Activated naive CD4-positive, alpha-beta T cell treated with anti-CD3 and anti-CD28 coated beads, Interleukin-2, amount 50 U/mL, for 16 hours (primary cell): ENCODE results near the gene RCAN1.
"Not testable (repeated sequence)": the region's sequence is repeated elsewhere in the genome, so short reads cannot be mapped to it uniquely, and the experiment has no call there.

Experiments
- DNase-seq: peaks from one replicate; pipeline ENCODE4 v3.0.0-alpha.2; 2020

The RCAN1 gene

DNA sequence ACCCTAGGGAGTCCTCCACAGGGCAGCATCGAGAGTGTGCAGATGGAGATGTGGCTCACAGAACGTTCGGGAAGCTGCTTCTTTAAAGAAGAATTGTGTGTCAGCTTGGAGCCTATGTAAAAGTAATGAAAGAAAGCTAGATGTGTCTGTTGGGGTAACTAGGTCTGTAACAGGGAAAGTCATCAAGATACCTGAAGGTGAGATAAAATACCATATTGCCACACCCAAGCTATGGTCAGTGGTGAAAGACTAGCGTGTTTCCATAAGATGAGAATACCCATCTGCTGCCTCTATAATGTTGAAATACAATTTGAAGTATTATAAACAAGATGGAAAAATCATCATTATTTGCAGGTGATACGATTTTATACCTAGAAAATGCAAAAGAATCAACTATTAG lies 17.5 kb downstream of the RCAN1 start:
- no peak for DNase-seq

DNA sequence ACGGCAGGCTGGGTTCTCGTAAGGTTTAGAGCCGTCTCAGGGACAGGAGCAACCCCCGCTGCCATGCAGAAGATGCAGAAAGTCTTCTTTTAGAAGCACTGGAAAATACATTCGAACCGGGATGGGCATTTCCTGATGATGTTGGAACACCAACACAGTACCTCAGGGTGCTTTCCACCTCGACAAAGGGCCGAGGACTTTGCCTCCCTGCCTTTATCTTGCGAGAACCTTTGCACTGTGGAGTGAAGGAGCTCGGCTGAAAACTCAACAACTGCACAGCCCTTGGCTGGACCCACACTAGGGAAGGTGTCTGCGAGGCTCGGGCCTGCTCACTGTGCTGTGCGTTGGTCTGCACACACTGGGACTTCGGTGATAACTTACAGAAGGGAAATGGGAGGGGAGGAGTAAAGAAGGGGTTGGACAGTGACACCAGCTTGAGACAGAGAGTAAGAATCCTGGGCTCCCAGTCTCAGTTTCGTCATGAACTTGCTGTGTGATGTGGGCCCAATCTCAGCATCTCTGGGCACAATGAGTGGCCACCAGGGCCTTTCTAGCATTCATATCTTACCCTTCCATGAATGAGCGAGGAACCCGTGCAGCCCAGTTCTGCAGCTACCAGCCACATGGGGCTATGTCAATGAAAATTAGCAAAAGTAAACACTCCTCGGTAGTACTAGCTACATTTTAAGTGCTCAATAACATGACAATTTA lies 18.2 kb downstream of the RCAN1 start:
- DNase-seq, result no peak

DNA sequence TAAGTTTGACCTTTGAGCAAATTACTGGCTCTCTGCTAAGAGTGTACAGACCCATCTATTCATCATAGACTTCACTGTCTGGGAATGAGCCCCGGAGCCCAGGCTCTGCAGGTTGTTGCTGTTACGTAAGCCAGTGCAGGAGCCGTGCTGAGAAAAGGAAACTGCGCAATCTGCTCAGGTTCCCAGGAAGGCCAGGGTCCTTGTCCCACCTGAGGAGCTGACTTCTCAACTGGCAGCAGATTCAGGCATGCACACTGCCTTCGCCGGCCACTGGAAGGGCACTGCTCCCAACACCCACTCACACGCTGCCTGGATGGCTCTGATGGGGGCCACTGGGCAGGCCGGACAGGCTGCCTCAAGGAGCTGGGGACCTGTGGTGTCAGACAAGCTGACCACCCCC lies 19.5 kb downstream of the RCAN1 start:
- no peak for DNase-seq

DNA sequence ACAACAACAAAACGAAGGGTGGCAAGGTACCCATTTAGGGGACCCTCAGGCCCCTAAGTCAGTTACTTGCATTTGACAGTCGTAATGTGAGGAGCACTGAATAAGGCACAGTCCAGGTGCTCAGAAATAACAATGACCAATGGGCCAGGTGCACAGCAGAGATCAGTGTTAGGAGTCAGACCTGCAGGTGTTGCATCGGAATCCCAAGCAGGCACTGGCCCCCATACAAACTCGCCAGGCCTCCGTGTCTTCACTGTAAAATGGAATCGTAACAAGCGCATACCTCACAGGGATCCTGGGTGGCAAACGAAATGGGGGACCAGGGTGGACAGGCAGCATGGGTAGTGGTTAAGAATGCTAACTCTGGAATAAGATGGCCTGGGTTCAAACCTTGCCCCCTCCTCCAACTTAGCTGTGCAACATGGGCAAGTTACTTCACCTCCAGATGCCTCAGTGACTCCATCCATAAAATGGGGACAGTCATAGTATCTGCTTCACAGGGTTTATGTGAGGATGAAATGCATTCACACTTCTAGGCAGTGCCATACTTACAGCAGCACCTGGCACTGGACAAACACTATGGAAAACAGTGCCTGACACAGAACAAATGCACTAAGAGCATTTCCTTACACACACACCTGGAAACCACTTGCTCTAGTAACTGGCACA lies 20.2 kb downstream of the RCAN1 start:
- no peak for DNase-seq

- no peak for DNase-seq
These were observed 20.9 kb downstream of the RCAN1 start for GRCh38 chr21:34593954-34594531.

- DNase-seq, result no peak
These were observed 21.5 kb downstream of the RCAN1 start for GRCh38 chr21:34593423-34593822.

GRCh38 chr21:34592120-34592955 lies 22.6 kb downstream of the RCAN1 start:
- no peak for DNase-seq

GRCh38 chr21:34590520-34590919 lies 24.4 kb downstream of the RCAN1 start:
- DNase-seq, result no peak

GRCh38 chr21:34589511-34590282 lies 25.2 kb downstream of the RCAN1 start:
- no peak for DNase-seq

- DNase-seq, result no peak
These were observed 30.9 kb downstream of the RCAN1 start for GRCh38 chr21:34583926-34584563.

DNA sequence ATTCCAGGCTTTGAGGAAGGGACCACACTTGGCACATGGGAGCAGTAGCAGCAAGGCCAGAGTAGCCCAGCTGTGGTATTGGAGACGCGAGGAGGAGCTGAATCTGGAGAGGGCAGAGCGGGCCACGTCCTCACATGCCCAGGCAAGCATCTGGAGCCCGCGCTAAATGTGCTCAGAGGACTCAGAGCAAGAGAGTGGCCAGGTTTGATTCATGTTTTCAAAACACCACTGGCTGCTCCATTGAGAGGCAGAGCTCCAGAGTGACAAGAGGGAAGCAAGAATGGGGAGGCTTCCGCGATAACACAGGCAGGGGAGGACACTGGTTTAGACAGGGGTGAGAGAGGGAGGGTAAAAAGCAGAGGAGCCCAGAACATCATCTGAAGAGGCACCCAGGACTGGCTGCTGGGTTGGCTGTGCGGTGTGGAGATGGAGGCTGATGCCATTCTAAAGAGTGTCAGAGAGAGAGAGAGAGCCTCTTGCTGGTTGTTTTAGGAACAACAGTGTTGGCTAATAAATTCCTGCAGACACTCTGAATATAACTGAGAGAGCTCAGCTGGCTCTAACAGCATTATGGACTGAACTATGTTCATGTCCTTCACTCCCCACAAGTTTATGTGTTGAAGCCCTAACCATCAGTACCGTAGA lies 32.3 kb downstream of the RCAN1 start:
- no peak for DNase-seq

GRCh38 chr21:34580181-34580700 lies 34.7 kb downstream of the RCAN1 start:
- no peak for DNase-seq

DNA sequence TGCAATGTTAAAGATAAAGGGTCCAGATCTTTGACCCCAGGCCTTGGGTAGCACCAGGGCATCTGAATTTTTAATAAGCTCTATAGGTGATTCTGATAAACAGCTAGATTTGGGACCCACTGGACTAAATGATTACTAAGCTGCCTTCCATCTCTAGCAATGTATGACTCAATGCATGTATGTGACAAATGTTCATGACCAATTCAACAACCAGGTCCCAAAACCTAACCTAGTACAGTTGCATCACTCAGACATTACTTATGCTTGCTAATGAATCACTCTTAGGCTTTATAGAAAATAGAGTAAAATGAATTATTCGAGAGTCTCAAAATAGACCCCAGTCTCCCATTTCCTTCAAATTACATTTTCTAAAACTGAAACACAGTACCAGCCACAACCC lies 35.5 kb downstream of the RCAN1 start:
- no peak for DNase-seq

DNA sequence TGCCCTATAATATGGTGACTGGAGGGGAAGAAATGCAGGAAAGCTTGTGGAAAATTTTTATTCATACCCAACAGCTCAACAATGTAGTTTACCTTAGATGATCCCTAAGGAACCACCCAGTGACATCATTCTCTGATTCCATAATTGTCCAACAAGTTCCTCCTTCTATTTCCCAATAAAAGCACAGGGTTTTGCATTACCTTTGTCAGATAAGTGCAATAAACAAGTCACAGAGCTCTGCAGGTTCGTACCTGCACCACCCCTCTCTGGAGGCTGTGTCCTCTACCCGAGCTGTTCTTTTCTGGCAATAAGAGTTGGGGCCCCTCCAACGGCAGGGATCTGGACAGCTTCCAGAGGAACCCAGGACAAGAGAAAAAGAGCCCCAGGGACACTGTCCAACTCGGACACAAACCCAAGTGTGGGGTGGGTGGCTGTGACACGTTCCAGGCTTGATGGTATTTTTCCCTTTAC lies 38.8 kb downstream of the RCAN1 start:
- no peak for DNase-seq

DNA sequence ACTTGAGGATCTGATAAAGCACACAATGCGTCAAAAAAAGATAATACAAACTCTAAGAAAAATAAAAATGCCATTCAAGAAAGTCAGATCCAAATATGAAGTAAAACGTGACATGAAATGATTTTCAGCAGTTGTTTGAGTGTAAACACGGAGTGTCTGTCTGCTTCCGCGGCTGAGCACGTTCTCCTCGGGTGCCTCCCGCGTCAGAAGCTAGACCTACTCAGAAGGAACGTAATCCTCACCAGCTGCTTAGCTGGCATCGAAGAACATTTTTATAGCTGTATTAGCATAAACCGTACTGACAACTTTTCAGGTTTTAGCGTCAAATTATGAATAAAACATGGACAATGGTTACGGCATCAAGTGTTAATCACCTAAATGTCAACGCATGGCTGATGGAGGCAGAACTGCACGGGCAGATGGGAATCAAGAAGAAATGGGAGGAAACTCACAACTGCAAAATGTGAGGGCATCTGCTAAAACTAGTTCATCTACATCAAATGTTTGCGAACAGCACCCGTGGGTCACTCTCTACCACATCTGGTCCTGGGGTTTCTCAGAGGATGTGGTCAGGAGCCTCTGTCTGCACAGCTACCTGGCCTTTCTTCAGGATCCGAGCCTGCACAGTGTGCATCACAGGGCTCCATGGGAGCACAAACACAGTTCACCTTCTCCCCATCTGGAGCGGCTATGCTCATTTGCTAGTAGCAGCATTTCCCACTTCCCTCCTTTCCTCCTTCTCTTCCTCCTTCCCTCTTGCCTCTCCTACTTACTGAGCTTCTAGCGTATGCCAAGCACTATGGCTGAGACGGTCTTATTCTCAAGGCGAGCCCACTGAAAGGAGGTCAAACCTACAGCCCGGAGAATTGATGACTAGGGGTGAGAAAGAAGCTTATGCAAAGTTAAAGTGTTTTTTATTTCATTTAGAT lies 40.0 kb downstream of the RCAN1 start:
- DNase-seq, result no peak

DNA sequence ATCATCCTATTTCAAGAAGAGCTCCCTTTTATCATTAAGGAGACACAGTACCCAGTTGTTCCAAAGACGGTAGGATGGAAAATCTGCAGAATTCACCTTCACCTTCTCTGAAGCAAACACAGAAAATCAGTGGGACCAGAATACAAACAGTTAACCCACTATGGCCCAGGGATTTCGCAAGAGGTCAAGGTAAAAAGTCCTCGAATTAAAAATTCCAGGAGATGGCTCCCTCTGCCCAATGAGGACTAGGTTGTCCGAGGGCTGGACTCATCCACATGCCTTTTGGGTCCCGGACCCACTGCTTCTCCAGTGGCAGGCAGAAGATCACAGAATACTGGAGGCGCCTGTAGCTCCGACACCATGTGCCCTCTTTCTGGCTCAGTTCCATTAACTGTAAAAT lies 42.9 kb downstream of the RCAN1 start:
- DNase-seq, result no peak

GRCh38 chr21:34570313-34570712 lies 44.6 kb downstream of the RCAN1 start:
- DNase-seq, result no peak

DNA sequence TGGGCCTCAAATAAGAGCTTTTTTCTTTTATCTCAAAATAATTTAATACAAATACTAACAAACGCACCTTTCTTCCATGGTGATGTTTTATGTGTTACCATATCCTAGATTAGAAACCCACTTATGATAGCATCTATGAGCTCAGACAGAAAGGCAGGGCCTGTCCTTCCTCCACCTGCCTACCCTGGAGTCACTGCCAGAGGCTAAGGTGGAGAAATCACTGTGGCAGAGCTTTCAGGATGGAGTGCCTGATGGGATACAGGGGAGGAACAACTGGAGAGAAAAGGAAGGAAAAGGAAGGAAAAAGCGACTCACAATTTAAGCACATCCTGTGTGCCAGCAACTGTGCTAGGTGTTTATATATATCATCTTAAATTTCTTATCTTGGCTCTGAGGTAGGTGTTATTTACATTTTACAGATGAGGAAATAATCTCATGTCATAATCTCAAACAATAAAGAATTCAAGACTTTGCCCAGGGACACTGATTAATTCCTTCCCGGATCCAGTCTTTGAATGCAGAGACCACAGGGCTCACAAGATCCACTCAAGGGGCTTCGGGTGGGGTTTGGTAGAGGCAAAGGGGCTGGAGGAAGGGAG lies 45.4 kb downstream of the RCAN1 start:
- no peak for DNase-seq

- not testable (repeated sequence) for DNase-seq
These were observed 46.1 kb downstream of the RCAN1 start for GRCh38 chr21:34568801-34569200.
